ENCODE measurements around the gene RIMKLB. TPM values are rescaled to one million over a fixed set of nuclear protein-coding genes. Genes with fewer than 3 reads are reported as not detected.

Gene RIMKLB
- total and polyA plus RNA-seq, 11 donors, result 7.4 to 16.9 (median 11.9) TPM

DNA sequence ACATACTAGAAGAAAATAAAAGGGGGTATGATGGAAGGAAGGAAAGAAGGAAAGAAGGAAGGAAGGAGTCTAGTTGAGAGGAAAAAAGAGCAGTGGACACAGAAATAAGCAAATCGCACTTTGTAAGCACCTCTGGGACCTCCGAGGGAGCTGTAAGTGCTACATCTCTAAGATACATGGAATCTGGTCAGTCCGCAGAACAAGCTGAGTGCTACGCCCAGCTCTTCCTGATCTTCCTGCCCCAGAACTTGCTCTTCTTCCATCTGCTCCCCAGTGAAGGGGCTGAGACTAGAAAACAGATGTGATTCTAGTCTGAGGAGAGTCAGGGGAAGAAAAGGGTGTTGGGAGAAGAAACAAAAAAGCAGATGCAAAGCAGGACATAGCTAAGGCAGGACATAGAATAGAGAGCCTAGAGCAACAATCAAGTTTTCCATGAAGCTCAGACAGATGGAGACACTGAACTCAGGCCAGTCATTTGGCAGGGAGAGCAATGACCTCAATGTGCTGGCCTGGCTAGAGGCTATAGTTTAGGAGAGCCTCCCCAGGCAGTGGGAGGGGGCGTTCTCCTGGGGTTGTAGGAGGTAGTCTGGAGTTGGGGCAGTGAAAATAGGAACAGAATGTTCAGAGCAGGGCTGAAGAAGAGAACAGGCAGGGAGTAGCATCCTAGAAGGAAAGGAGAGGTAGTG lies 33.4 kb upstream of the RIMKLB start:
- peak overlapping the region; percentile 40 to 78 (median 66) for H3K27ac ChIP-seq
- DNase-seq, result peak; percentile 61 to 82 (median 70)
- ATAC-seq, result peak; percentile 63 to 93 (median 89)

DNA sequence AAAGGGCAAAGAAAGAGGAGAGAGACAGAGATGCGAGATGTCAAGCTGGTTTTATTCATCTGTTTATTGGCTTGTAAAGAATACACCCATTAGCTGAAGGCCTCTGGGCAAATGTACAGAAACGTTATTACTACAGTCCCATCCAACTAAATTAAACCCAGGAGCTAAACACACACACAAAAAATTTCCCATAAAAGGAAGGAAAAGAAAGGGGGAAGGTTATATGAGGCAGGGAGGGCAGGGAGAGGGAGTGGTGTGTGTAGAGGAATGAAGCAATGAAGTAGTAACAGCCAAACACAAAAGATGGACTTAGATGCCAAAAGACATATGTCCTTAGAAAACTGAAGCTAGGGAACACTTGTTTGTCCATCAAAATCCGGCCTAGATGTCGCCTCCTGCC lies 32.0 kb upstream of the RIMKLB start:
- Histone ChIP-seq H3K27me3 (no peaks in the 10 kb centered on the region), H3K4me1 (peaks cover 0 to 9% (median 0%) of the 10 kb centered on the region in 12 donors), H3K4me3 (no peak overlapping the region), H3K27ac (peak overlapping the region in 1 of 12 donors; percentile 78), H3K9me3 (no peaks in the 10 kb centered on the region), H3K36me3 (no peaks in the 10 kb centered on the region)
- 77 to 84% (median 83%) methylated on average over 4 of the region's 4 CpGs for WGBS, 4 donors
- TF ChIP-seq, protein P1, sequence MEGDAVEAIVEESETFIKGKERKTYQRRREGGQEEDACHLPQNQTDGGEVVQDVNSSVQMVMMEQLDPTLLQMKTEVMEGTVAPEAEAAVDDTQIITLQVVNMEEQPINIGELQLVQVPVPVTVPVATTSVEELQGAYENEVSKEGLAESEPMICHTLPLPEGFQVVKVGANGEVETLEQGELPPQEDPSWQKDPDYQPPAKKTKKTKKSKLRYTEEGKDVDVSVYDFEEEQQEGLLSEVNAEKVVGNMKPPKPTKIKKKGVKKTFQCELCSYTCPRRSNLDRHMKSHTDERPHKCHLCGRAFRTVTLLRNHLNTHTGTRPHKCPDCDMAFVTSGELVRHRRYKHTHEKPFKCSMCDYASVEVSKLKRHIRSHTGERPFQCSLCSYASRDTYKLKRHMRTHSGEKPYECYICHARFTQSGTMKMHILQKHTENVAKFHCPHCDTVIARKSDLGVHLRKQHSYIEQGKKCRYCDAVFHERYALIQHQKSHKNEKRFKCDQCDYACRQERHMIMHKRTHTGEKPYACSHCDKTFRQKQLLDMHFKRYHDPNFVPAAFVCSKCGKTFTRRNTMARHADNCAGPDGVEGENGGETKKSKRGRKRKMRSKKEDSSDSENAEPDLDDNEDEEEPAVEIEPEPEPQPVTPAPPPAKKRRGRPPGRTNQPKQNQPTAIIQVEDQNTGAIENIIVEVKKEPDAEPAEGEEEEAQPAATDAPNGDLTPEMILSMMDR (IDR thresholded peaks at IDR 0.05), result no peak
- TF ChIP-seq POLR2A (IDR thresholded peaks at IDR 0.05), result no peak
- peak in 1 of 4 donors; percentile 18 for ATAC-seq
- intact Hi-C loops (cut with DNase I), result no loop called here
- DNase-seq, result no peak

More for the DNA sequence above, 33.4 kb upstream of the RIMKLB start:
- 66 to 78% (median 71%) methylated on average over 5 of the region's 5 CpGs for WGBS, 4 donors
- Histone ChIP-seq H3K4me3 (no peak overlapping the region), H3K9me3 (no peaks in the 10 kb centered on the region), H3K4me1 (peaks cover 0 to 9% (median 0%) of the 10 kb centered on the region in 12 donors), H3K27me3 (no peaks in the 10 kb centered on the region), H3K36me3 (no peaks in the 10 kb centered on the region)
- TF ChIP-seq, protein P1 (IDR thresholded peaks at IDR 0.05), result no peak
- no peak for TF ChIP-seq POLR2A (IDR thresholded peaks at IDR 0.05)
- intact Hi-C loops (cut with DNase I), result loop anchor here in 1 of 10 donors (5.0 kb wide), 1 partner anchor 388 kb away; no protein-coding TSS in a partner anchor

DNA sequence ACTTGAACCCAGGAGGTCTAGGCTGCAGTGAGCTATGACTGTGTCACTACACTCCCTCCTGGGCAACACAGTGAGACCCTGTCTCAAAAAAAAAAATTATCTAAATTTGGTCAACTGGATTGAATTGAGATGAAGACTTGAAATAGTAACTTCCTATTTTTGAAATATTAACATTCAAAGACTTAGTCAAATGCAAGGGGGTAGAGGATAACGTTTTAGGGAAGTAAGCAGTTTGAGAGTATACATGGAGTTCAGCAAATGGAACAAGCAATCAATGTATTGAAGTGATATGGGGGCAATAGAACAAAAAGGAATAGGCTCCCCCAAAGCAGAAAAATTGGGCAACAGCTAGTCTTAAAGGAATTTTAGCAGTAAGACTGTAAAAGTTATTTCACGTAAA lies 30.5 kb upstream of the RIMKLB start:
- no peak for ATAC-seq
- 66 to 78% (median 78%) methylated on average over 2 of the region's 2 CpGs for WGBS, 4 donors
- Histone ChIP-seq H3K27me3 (no peaks in the 10 kb centered on the region), H3K36me3 (no peaks in the 10 kb centered on the region), H3K4me3 (no peak overlapping the region), H3K27ac (no peak overlapping the region), H3K4me1 (peaks cover 0 to 9% (median 0%) of the 10 kb centered on the region in 12 donors), H3K9me3 (no peaks in the 10 kb centered on the region)
- intact Hi-C loops (cut with DNase I), result no loop called here
- no peak for DNase-seq
- TF ChIP-seq POLR2A (IDR thresholded peaks at IDR 0.05), result no peak
- TF ChIP-seq, protein P1 (IDR thresholded peaks at IDR 0.05), result no peak

DNA sequence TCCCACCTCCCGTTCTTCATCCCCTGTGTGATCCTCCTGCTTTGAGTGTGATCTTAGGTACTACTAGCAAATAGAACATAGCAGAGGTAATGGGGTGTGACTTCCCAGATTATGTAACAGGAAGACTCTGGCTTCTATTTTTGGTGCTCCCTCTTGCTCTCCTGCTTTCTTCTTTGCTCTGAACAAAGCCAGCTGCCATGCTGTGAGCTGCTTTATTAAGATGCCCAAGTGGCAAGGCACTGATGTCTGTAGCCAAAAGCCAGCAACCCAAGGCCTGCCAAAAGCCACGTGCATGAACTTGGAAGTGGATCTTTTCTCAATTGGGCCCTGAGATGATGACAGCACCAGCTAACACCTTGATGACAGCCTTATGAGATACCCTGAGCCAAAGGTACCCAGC lies 29.4 kb upstream of the RIMKLB start:
- WGBS, 4 donors, result 54 to 61% (median 59%) methylated on average over 2 of the region's 2 CpGs
- no peaks in the 10 kb centered on the region for H3K27me3 ChIP-seq
- intact Hi-C loops (cut with DNase I), result no loop called here
- no peak for DNase-seq
- peaks cover 0 to 9% (median 0%) of the 10 kb centered on the region in 12 donors for H3K4me1 ChIP-seq
- no peak overlapping the region for H3K4me3 ChIP-seq
- no peak overlapping the region for H3K27ac ChIP-seq
- H3K9me3 ChIP-seq, result no peaks in the 10 kb centered on the region
- no peak for TF ChIP-seq POLR2A (IDR thresholded peaks at IDR 0.05)
- TF ChIP-seq, protein P1 (IDR thresholded peaks at IDR 0.05), result no peak
- no peak for ATAC-seq
- H3K36me3 ChIP-seq, result no peaks in the 10 kb centered on the region
